Gastrocnemius medialis (tissue), 4 donors: ENCODE data around the gene CDK4.

Source experiments
- POLR2A ChIP-seq, 2 donors: fragments of 450-650 bp; IDR thresholded peaks; one replicate each; pipeline ENCODE4 v1.6.1; 2017; ENCODE audit warnings: antibody characterized with exemption in 2 of 2, mild to moderate bottlenecking in 2 of 2, moderate library complexity in 2 of 2
- TF ChIP-seq, protein P1 (sequence below), 5 experiments: fragments of 450-650 bp in 3 of 5; fragments of 200-600 bp in 2 of 5; sonication (generic) in 2 of 5; IDR thresholded peaks in 4 of 5; conservative IDR thresholded peaks in 1 of 5; 1 replicate in 4 of 5; 2 replicates in 1 of 5; pipeline ENCODE4 v1.5.1; 2016 to 2019; ENCODE audit warnings: antibody characterized with exemption in 5 of 5, mild to moderate bottlenecking in 3 of 5, moderate library complexity in 3 of 5

DNA sequence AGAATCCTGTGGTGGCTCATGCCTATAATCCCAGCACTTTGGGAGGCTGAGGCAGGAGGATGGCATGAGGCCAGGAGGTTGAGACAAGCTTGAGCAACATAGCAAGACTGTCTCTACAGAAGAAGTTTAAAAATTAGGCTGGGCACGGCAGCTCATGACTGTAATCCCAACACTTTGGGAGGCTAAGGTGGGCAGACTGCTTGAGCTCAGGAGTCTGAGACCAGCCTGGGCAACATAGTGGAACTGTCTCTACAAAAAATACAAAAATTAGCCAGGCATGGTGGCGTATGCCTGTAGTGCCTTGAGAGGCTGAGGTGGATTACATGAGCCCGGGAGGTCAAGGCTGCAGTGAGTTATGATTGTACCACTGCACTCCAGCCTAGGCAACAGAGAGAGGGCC is 15.8 kb upstream of the CDK4 start:
- TF ChIP-seq, protein P1, sequence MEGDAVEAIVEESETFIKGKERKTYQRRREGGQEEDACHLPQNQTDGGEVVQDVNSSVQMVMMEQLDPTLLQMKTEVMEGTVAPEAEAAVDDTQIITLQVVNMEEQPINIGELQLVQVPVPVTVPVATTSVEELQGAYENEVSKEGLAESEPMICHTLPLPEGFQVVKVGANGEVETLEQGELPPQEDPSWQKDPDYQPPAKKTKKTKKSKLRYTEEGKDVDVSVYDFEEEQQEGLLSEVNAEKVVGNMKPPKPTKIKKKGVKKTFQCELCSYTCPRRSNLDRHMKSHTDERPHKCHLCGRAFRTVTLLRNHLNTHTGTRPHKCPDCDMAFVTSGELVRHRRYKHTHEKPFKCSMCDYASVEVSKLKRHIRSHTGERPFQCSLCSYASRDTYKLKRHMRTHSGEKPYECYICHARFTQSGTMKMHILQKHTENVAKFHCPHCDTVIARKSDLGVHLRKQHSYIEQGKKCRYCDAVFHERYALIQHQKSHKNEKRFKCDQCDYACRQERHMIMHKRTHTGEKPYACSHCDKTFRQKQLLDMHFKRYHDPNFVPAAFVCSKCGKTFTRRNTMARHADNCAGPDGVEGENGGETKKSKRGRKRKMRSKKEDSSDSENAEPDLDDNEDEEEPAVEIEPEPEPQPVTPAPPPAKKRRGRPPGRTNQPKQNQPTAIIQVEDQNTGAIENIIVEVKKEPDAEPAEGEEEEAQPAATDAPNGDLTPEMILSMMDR (IDR thresholded peaks at IDR 0.05 in 4 of 5, conservative IDR thresholded peaks at IDR 0.05 in 1 of 5): no peak
- TF ChIP-seq POLR2A (IDR thresholded peaks at IDR 0.05): no peak
